Measurements from ENCODE around the gene FAM83G.

DNA sequence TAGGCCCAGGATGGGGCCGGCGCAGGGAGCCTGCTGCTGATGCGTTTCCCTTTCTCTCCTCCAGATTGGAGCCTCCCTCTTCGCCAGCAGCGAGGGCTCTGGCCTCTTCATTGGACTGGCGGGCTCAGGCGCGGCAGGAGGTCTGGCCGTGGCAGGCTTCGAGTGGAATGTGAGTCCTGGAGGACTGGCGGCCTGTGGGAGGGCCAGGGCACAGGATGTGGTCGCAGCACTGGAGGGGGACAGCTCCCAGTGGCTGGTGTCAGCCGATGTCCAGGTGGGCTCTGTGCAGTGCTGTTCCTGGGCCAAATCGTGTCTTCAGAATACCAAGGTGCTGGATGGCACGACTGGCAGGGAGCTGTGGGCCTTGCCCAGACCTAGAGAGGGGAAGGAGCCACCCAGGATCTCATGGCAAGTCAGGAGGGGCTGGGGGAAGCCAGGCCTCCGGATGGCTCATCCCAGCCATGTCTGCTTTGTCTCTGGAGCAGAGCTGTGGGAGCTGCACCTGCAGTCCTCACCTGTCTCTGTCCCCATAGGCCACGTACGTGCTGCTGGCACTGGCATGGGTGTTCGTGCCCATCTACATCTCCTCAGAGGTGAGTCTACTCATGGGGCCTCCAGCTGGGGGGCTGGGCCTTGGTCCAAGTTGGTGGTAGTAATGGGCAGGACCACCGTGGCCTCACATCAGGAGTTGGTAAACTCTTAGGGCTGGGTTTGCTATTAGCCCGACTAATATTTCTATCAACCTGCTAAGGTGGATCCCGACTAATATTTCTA, 45.3 kb downstream of the FAM83G start:
- TF ChIP-seq, protein P1, sequence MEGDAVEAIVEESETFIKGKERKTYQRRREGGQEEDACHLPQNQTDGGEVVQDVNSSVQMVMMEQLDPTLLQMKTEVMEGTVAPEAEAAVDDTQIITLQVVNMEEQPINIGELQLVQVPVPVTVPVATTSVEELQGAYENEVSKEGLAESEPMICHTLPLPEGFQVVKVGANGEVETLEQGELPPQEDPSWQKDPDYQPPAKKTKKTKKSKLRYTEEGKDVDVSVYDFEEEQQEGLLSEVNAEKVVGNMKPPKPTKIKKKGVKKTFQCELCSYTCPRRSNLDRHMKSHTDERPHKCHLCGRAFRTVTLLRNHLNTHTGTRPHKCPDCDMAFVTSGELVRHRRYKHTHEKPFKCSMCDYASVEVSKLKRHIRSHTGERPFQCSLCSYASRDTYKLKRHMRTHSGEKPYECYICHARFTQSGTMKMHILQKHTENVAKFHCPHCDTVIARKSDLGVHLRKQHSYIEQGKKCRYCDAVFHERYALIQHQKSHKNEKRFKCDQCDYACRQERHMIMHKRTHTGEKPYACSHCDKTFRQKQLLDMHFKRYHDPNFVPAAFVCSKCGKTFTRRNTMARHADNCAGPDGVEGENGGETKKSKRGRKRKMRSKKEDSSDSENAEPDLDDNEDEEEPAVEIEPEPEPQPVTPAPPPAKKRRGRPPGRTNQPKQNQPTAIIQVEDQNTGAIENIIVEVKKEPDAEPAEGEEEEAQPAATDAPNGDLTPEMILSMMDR (conservative IDR thresholded peaks at IDR 0.05 in 1 of 2, IDR thresholded peaks at IDR 0.05 in 1 of 2; ENCODE audit: low read depth in 1 of 2, low read length in 2 of 2), result no peak
- TF ChIP-seq EZH2 (IDR thresholded peaks at IDR 0.05; ENCODE audit: low read length, missing control alignments), result no peak

Measured in fibroblast of lung (primary cell).